NCI-H2171 treated with DMSO at 0.1 percent for 48 hours (cell line): ENCODE results near the gene MEIS2.
"Not testable (repeated sequence)": the region's sequence is repeated elsewhere in the genome, so short reads cannot be mapped to it uniquely, and the experiment has no call there.

Source experiments
- DNase-seq: peaks from one replicate; lab custom pipeline; 2025; lab: John Stamatoyannopoulos, UW

Gene MEIS2

DNA sequence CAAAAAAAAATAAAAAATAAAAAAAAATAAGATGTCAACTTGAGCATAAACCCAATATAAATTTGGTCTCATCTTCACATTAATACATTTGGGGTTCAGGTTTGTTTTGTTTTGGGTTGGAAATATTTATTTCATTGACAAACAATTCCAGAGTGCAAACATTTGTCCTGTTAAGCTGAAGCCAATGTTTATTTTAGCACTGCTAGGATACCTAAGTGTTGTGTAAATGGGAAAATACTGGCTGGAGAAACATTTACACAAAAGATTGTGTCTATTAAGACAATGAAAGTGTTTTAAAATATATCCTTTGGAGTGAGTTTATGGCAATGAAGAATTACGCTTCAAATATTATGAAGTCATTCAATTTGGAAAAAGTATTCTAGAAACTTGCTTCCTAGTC, 91.1 kb downstream of the MEIS2 start:
- DNase-seq = no peak

DNA sequence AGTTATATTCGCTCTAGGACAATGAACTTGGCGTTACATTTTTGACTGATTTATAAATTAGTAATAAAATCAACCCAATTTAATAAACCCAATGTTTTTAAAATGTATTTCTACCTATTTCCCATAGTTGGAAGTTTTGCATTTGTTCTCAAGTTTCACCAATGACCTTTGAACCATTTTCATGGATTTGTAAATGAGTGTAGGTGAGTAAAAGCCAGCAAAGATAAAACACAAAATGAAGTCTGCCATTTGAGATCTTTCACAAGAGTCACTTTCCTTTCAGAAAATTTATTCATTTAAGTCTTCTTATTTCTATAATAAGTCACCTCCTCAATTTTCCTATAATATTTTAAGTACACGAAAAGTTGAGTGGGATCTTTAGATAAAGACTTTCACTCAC, 92.1 kb downstream of the MEIS2 start:
- DNase-seq = no peak

DNA sequence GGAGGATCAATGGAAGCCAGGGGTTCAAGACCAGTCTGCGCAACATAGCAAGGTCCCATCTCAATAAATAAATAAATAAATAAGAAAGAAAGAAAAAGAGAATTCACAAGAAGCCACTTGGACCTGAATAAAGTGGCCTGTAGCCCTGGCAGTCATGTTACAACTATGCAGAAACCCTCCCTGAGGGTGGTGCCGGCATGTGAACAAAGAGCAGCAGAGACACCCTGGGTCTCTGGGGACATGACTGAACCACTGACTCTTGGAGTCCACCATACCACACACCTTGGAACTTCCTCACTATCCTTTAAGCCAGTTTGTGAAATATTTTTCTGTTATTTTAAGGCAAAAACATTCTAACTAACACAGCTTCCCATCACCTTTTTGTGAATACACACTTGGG, 93.0 kb downstream of the MEIS2 start:
- no peak for DNase-seq

DNA sequence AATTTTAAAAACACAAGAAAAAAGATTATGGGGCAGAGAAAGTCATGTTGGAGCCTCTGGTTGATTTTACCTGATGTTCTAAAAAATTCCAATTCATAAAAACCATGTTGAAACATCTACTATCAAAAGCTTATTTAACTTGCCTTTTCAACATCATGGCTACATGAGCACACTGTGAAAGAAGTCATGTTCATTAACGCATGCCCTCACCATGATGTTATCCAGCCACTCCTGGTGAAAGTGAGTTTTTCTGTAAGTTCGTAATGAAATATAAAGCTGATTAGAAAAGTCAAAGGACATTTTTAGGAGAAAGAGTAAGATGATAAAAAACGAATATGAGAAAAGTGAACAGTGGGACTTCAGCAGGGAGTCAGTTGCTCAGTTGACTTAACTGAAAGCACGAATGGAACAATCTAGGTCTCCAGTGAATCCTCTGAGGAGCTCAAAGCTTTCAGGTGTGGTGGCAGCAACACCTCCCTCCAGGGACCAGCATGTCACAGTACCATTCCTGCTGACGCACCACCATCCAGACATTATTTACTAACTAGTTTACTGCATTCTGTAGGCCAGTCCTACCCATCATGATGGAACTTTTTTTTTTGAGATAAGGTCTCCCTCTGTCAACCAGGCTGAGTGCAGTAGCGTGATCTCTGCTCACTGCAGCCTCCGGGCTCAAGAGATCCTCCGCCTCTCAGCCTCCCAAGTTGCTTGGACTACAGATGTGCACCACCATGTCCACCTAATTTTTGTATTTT, 95.2 kb downstream of the MEIS2 start:
- no peak for DNase-seq

DNA sequence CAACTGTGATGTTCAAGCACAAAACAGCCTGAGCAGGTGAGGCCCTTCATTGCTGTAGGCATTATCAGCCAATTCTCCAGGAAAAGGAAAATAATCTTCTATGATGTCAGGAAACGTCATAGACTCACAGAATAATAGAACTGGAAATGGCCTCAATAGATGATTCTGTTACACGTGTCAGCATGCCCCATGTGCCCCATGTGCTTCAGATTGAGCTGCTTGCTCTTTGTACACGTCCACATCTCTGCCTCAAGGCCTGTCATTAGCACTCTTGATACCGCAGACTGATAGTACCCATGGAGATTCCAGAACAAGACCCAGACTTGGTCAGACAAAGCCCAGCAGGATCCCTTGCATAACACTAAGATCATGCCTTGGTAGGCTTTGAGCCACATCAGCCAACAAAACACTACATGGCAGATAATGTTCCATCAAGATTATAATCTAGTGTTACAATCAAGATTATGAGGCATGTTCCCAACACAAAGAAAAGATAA, 95.9 kb downstream of the MEIS2 start:
- no peak for DNase-seq

DNA sequence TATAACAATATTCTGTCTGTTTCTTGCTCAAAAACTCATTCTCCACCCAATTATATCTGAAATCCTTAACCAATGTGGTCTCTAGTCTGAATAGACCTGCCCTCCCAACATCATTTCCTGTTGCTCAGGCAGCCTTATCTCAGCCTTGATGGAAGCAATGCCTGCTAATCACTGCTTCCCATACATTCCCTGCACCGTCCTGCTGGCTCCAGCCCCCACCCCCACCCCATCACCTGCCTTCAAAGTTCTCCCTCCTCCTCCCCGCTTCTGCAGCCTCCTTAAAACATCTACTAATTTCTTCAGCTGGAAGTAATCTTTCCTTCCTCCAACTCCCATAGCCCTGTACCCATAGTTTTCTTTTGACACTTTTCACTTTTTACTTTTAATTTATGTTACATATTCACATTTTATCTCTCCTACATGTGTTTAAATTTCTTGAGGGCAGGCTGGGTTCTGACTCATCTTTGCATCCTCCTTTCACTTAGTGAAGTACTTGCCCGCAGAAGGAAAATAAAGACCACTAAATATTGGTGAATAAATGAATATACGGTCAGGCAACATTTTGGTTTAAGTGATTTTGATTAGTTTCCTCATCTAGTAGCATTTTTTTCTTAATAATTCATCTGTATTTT, 98.2 kb downstream of the MEIS2 start:
- no peak for DNase-seq

DNA sequence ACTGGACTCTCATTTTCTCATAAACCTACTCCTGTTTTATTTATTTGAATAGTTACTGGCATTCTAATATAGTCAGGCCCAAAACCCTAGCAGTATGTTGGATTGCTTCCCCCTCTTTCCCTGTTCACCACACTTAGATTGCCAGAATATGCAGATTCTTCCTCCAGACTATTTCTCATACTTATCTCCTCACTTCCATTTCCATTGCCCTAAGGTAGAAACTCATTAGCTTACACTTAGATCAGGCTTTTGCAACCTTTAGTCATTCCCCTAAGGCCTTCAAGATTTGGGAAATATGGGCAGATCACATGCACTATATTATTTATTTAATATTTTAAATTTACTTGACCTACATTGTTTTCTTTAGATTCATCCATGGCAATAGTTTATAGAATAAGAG, 98.9 kb downstream of the MEIS2 start:
- no peak for DNase-seq

DNA sequence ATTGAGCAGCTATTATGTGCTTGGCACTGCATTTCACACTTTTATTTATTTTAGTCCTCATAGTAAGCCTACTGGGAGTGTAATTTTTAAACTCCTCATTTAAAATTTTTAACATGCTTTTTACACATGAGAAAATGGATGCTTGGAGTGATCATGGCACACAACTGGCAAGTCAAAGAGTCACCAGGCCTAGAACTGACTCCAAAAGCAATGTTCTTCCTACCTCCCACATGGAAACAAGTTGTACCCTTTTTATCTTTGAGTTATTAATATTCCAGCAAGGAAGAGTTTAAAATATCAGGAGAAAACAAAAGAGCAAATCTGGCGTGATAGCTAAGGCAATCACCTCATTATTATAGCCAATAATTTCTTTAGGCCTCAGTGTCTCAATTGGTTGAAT, 100.6 kb downstream of the MEIS2 start:
- DNase-seq = no peak

DNA sequence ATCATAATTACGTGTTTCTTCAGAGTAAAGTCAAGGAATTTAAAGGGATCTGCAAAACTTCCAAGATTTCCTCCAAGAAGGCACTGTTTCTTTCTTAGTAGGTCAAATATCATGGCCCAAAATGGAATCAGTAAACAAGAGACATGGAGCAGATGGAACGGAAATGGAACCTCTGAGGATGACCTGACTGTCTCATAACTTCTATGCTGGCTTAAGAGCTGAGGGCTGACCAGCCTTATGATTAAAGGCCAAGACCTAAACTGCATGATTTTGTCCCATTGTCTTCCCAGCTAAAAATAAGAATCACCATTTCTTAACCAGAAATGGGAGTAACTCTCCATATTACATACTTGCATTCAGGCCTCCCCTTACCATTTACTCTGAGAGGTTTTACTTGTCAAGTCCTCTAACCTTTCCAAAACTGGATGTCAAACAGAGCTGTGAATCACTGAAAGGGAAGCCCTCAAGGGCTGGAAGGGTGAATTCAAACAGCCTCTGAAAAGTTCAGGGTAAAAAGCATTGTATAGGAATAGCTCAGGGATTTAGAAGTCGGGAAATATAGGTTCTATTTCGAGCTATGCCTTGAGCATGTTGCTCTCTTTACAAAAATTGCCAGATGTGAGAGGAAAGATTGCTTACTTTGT, 103.7 kb downstream of the MEIS2 start:
- no peak for DNase-seq

DNA sequence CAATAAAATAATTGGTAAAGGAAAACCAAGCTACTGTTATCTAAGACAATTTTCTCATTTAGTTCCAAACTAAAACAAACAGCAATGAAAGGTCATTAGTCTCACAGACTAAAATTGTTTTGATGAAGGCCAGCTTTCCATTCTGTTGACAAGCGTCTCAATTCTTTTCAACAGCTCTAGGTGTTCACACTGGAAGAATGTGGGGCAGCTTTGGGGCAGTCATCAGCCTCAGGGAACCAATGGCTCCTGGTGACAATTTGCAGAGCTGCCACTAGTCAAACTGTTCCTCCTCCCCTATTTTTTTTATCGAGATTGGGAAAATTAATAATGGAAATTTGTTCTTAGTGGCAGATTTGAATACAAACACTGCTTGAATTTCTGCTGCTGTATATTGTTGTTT, 104.2 kb downstream of the MEIS2 start:
- no peak for DNase-seq

DNA sequence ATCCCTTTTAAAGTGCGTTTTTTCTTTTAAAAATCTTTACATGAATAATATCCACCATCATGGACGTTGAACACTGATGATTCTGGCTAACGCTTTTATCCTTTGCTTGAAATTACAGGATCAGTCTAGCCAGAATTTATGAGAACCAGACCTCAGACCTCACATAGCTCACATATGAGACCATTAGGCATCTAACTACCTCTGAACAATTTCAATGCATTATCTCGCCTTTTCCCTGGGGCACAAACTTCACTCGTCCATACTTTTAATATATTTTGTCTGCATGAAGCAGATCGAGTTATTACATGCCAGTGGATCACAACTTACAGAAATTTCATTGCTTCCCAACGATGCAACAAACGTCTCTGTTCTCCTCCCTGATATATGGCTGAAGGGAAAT, 105.6 kb downstream of the MEIS2 start:
- no peak for DNase-seq

DNA sequence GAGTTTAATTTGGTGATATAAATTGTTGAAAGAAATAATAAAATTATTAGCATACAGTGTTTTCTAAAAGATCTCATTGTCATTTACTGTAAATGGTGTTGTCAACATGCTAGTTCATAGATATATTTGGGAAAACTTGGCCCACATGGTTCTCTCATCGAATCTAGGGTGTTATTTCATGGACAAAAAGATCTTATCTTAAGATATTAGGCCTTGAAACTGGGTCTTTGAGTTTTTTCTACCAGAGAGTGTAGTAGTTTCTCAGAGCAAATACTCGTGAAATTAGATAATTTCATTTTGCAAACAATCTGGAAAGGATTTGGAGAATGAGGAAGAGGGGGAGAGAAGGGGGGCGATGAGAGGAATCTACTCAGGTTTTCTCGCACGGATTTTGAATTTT, 107.9 kb downstream of the MEIS2 start:
- DNase-seq = no peak

DNA sequence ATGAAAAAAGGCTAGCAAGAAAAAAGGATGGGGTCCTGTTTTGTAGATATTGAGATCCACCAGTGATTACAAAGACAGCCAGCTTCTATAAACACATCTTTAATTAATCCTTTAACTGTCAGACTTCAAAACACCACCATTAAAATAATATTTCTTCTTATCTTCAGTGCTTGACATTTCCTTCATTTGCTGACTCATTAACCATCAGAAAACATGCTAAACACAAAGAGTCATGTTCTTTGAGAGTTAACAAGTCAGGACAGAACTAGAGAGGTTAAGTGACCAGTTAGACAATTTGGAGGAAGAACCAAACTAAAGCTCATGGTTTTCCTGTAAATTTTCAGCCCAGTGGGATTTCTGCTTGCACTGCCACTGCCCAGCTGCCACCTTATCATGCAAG, 111.4 kb downstream of the MEIS2 start:
- DNase-seq = no peak

DNA sequence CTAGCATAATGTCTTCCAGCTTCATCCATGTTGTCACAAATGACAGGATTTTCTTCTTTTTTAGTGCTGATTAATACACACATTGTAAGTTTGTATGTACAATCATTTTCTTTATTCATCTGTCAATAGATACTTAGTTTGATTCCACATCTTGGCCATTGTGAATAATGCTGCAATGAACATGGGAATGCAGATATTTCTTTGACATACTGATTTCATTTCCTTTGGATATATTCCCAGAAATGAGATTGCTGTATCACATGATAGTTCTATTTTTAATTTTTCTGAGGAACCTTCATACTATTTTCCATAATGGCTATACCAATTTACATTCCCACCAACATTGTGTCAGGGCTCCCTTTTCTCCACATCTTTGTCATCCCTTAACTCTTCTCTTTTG, 117.9 kb downstream of the MEIS2 start:
- no peak for DNase-seq

DNA sequence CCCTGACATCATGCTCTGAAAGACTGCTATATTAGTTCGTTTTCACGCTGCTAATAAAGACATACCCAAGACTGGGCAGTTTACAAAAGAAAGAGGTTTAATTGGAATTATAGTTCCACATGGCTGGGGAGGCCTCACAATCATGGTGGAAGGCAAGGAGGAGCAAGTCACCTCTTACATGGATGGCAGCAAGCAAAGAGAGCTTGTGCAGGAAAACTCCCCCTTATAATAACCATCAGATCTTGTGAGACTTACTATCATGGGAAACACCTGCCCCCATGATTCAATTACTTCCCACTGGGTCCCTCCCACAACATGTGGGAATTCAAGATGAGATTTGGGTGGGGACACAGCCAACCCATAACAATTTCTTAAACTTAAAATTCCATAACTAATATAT, 120.1 kb downstream of the MEIS2 start:
- DNase-seq = not testable (repeated sequence)

DNA sequence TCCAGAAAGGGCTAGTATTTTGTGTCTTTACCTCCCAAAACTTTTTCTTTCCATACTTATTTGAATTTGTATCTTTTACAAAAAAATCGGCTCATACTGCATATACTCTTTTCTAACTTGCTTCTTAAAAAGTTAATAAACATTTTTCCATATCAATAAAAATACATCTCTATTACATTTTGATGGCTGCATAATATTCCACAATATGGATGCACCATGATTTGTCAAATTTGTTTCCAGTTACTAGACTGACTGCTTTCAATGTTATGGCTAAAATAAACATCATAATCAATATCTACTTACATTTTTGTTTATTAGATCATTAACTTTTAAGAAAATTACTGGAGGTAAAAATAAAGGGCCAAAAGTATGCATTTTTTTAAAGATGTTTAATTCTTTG, 121.7 kb downstream of the MEIS2 start:
- DNase-seq = no peak

DNA sequence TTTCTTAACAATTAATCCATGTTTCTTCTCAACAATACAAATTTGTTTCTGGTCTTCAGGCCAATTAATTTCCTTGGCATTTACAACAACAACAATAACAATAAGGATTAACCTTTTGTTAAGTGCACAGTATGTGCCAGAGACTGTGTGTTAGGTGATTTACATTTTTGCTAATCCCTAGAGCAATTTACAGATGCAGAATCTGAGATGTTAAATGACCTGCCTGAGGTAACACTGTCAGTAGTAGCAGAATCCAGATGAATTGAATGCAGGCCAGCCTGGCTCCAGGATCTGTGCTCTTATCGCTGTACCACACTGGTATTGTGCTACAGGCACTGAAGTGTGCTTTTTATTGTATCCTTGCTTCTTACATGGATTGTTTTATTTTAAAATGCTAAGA, 122.2 kb downstream of the MEIS2 start:
- no peak for DNase-seq

DNA sequence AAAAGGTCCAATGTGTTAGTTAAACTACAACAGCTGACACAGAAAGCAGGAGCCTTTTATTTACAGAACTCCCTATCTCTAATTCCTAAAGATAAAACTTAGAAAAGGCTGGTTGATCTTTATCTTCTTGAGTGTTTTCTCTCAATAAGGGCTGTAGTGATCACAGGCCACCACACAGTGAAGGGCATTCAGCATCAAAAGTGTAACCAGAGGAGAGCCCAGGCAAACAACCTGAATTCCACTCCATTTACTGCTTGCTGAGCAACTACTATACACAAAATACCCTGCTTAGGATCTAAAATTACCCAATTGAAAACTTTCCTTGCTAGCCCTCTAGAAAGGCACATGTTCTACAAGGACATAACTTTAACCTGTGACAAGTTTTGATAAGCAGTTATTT, 122.7 kb downstream of the MEIS2 start:
- DNase-seq = no peak

DNA sequence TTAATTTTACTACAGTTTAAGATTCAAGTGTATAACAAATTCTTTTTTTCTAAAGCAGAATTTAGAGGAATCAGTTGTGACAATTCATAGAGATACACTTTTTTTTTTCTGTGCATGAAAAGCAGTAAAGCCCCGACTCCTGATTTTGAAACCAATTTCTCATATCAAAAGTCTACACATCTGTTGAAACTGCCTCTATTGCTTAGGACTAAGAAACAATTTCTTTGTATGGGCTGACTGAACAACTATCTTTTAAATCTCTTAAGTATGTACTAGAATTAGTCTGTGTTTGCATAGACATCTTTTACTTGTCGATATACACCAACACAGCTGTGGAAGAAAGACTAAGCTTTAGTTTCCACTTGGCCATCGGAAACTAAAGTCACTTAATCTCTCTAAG, 127.6 kb downstream of the MEIS2 start:
- no peak for DNase-seq

DNA sequence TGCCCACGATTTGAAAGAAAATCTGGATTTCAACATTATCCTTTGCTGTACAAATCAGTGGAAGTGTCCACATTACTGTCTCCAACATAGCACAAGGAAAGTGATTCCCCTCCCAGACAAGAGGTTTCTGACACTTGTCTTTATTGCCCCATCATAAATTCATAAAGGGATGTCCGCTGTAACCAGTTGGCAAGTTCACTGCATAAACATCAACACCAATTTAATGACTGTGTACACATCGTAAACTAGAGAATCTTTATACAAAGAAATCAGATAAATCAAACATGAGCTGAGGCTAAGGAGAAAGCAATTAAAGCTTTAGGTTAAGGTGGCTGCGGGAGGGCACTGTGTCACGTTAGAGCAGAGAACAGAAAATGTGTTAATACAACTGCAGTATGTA, 129.8 kb downstream of the MEIS2 start:
- no peak for DNase-seq

DNA sequence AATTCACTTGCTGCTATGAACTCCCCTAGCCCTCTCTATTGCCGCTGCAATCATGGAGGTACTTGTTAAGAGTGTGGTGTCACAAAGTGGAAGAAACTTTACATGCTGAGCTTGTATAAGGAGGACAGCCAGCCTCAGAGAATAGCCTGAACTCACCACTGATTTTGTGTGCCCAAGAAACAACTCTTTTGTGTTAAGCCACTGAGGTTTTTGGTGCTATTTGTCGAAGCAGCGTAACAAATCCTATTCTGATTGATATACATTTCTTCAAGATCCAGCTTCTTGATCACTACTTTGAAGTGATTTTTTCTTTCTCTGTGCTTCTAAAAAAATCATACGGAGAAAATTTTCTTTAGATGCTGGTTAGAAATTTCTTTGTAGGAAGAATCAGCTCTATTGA, 132.4 kb downstream of the MEIS2 start:
- DNase-seq = no peak

DNA sequence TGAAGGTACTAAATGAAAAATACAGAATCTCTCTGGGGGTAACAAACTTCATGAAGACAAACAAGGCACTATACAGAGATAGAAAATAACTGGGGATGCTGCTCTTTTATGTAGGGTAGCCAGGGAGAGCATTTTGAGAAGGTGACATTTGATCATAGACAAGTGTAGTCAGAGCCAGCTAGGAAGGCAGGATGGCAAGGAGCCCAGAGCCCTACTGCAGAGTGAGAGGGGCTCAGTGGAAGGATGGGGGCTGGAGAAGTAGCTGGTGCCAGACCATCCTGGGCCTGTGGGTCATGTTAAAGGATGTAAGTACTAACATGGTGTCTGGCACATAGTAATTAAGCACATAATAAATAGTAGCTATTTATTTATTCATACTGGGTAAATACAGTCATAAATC, 133.6 kb downstream of the MEIS2 start:
- peak; percentile 12 for DNase-seq

DNA sequence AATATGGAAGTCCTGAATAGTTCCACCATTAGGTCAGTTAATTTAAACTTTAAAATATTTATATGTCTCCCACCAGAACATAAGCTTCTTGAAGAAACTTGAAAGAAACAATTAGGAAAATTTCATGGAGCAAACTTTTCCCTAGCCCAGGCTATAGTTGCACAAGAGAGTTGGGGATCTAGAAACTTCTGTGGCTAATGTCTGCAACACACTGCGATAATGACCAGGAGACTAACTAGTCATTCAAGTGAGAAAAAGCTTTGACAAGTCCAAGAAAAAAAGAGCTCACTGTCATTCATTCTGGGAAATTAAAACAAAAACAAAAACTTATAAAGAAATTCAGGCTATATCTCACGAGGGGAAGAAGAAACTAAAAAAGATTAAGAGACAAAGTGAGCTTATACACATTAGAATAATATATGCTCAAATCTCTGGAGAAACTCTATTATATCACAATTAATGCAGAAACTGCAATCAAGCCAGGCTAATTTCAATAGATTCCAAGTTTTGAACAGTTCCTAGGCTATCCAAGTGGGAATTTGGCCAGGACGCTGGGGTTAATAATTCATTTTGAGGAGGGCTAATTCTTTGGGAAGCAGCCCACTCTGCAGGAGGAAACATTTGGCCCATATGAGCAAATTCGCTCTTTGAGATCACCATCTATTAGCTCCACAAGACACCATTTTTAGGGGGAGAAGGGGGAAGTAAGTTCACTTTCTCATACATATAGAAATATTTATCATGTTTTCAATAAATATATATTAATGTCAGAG, 134.6 kb downstream of the MEIS2 start:
- no peak for DNase-seq
